ENCODE data around the gene TRMT6. TPM values are rescaled to one million over a fixed set of nuclear protein-coding genes. Genes with fewer than 3 reads are reported as not detected.

Gene TRMT6
- total RNA-seq, 1 experiment from 2014 or later = 18.9 TPM

DNA sequence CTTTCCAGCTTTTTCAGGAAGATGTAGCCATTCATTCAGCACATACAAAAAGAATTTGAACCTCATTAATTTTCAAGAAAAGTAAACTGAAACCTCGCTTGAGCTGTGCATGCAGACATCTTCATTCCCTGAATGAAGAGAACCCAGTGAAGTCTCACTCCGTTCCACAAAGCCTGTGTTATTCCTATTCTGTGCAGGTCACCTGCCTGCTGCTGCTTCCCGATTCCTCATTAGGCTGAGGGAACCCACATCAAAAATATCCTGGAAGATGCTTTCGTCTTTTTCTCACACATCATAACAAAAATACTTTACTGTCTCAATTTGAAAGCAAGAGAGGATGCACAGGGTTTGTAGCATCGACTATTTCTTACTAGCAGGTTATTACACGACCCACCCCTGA lies 40.1 kb downstream of the TRMT6 start:
- Histone ChIP-seq H3K27me3 (replicated peaks) (peaks cover 16% of the 10 kb centered on the region), H3K27ac (no peak overlapping the region), H3K9me3 (replicated peaks) (no peaks in the 10 kb centered on the region), H3K36me3 (no peaks in the 10 kb centered on the region), H3K4me1 (replicated peaks) (peaks cover 3% of the 10 kb centered on the region), H3K4me3 (no peak overlapping the region)
- DNase-seq (ENCODE audit: low read depth in 1 of 2, low spot score in 2 of 2) = no peak

GRCh38 chr20:5908981-5909380 lies 41.4 kb downstream of the TRMT6 start:
- Histone ChIP-seq H3K27me3 (replicated peaks) (peaks cover 16% of the 10 kb centered on the region), H3K36me3 (no peaks in the 10 kb centered on the region), H3K4me1 (replicated peaks) (peaks cover 3% of the 10 kb centered on the region), H3K4me3 (no peak overlapping the region), H3K27ac (no peak overlapping the region), H3K9me3 (replicated peaks) (no peaks in the 10 kb centered on the region)
- no peak for DNase-seq (ENCODE audit: low read depth in 1 of 2, low spot score in 2 of 2)

- no peaks in the 10 kb centered on the region for H3K36me3 ChIP-seq
- no peak overlapping the region for H3K27ac ChIP-seq
- no peak overlapping the region for H3K4me3 ChIP-seq
- H3K27me3 ChIP-seq (replicated peaks) = peaks cover 9% of the 10 kb centered on the region; the same call in 1 of the 2 replicates
- H3K9me3 ChIP-seq (replicated peaks) = 0 out of 2 replicates have a peak, but pooled peaks cover 2% of the 10 kb centered on the region
- no peak for DNase-seq (ENCODE audit: low read depth in 1 of 2, low spot score in 2 of 2)
- no peaks in the 10 kb centered on the region for H3K4me1 ChIP-seq (replicated peaks)
Observed at GRCh38 chr20:5900908-5901307, 49.4 kb downstream of the TRMT6 start.

DNA sequence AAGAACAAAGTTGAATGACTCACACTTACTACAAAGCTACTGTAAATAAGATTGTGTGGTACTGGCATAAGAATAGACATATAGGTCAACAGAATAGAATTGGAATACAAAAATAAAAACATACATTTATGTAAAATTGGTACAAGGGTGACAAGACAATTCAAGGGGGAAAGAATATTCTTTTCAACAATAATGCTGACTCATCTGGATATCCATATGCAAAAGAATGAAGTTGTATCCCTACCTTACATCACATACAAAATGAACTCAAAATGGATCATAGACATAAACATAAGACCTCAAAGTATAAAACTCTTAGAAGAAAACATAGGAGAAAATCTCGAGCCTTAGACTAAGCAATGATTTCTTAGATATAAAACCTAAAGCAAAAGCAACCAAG lies 50.9 kb downstream of the TRMT6 start:
- no peak for DNase-seq (ENCODE audit: low read depth in 1 of 2, low spot score in 2 of 2)
- H3K27ac ChIP-seq = no peak overlapping the region
- peaks cover 9% of the 10 kb centered on the region; the same call in 1 of the 2 replicates for H3K27me3 ChIP-seq (replicated peaks)
- H3K4me3 ChIP-seq = no peak overlapping the region
- H3K9me3 ChIP-seq (replicated peaks) = 0 out of 2 replicates have a peak, but pooled peaks cover 2% of the 10 kb centered on the region
- H3K4me1 ChIP-seq (replicated peaks) = no peaks in the 10 kb centered on the region
- H3K36me3 ChIP-seq = no peaks in the 10 kb centered on the region

DNA sequence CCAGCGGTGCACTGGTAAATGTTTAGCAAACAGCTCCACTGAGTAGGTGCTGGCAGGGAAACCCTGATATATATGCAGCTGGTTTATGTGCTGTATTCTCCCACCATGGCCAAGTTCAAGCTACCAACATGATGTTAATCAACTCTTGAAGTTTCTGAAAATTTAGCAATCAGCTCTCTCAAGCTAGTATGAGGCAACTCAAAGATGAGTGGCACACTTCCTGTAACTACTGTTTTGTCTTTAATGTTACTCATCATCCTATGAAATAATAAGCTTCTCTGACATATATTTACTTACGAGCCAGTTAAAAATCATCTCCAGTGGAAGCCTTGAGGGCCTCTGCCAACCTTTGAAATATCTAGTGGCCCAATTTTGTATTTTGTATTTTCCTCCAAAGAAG lies 54.7 kb downstream of the TRMT6 start:
- no peaks in the 10 kb centered on the region for H3K9me3 ChIP-seq (replicated peaks)
- H3K27me3 ChIP-seq (replicated peaks) = peaks cover 10% of the 10 kb centered on the region
- no peaks in the 10 kb centered on the region for H3K36me3 ChIP-seq
- H3K27ac ChIP-seq = no peak overlapping the region
- DNase-seq (ENCODE audit: low read depth in 1 of 2, low spot score in 2 of 2) = no peak
- no peaks in the 10 kb centered on the region for H3K4me1 ChIP-seq (replicated peaks)
- H3K4me3 ChIP-seq = no peak overlapping the region

GRCh38 chr20:5893621-5894020 lies 56.7 kb downstream of the TRMT6 start:
- no peak overlapping the region for H3K27ac ChIP-seq
- H3K4me3 ChIP-seq = no peak overlapping the region
- peaks cover 9% of the 10 kb centered on the region for H3K27me3 ChIP-seq (replicated peaks)
- H3K4me1 ChIP-seq (replicated peaks) = no peaks in the 10 kb centered on the region
- no peak for DNase-seq (ENCODE audit: low read depth in 1 of 2, low spot score in 2 of 2)
- H3K9me3 ChIP-seq (replicated peaks) = no peaks in the 10 kb centered on the region
- no peaks in the 10 kb centered on the region for H3K36me3 ChIP-seq

DNA sequence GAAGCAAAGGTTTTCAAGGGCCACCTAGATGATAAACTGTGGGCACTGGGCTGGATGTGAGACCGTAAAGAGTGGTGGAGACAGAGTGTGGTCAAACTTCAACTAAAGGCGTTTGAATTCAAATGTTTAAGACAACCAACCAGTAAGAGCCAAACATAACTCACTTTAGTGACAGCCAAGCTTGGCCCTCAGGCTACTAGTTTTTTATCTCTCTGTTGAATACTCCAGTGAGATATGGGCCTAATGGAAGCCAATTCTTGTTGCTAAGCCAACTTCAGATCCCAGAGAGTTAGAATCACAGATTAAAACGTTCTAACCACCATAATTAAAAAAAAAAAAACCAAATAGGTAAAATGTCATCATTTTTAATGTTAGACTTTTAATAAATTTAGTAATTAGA lies 57.3 kb downstream of the TRMT6 start:
- Histone ChIP-seq H3K36me3 (no peaks in the 10 kb centered on the region), H3K4me3 (no peak overlapping the region), H3K4me1 (replicated peaks) (no peaks in the 10 kb centered on the region), H3K9me3 (replicated peaks) (no peaks in the 10 kb centered on the region), H3K27me3 (replicated peaks) (peaks cover 12% of the 10 kb centered on the region), H3K27ac (no peak overlapping the region)
- no peak for DNase-seq (ENCODE audit: low read depth in 1 of 2, low spot score in 2 of 2)

DNA sequence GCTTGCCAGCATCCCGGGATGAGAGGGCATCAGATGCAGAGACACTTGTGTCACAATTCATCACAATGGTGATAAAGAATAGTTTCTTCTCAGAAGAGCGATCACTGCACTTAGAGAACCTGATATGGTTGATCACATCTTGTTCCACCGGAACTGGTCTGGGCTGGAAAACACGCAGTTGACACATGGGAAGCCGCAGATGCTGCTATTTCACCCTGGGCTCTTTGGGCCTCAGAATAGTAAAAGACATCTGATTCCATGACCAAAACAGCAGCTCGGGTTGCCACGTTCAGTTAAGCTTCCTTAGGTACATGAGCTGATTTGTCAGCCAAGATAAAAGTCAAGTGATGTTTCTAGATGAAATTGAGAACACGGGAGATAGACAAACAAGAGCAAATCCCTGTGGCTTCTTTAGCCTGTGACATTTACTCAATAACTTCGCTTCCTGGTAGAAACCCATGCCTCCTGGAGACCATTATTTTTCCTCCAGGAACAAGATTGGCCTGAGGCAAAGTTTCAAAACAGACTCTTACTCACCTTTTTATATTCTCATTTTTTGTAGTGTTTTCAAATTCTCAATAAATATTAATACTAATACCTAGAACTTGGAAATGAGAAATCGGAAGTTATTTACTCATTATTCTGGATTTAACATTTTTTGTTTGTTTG lies 59.4 kb downstream of the TRMT6 start:
- Histone ChIP-seq H3K36me3 (no peaks in the 10 kb centered on the region), H3K4me3 (no peak overlapping the region), H3K27ac (no peak overlapping the region), H3K4me1 (replicated peaks) (no peaks in the 10 kb centered on the region), H3K27me3 (replicated peaks) (peaks cover 20% of the 10 kb centered on the region), H3K9me3 (replicated peaks) (no peaks in the 10 kb centered on the region)
- no peak for DNase-seq (ENCODE audit: low read depth in 1 of 2, low spot score in 2 of 2)

DNA sequence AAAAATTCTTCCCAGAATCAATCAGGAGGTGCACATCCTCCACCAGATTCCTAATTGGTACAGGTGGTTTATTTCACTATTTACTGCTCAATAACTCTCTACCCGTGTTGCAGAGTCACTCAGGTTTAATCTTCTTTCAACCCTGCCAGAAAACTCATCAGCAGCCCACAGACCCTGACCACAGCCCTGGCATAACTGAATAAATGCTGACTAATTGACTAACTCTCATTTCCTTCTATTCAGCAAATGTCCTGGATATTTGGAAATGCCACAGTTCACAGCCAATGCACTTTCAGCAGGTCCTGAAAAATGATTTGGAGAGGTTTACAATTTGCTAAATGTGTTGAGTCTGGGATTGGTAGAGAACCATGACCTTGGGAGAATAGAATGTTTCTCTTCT lies 62.3 kb downstream of the TRMT6 start:
- Histone ChIP-seq H3K27ac (no peak overlapping the region), H3K4me1 (replicated peaks) (no peaks in the 10 kb centered on the region), H3K4me3 (no peak overlapping the region), H3K9me3 (replicated peaks) (no peaks in the 10 kb centered on the region; the same call in 1 of the 2 replicates), H3K27me3 (replicated peaks) (peaks cover 16% of the 10 kb centered on the region), H3K36me3 (no peaks in the 10 kb centered on the region)
- no peak for DNase-seq (ENCODE audit: low read depth in 1 of 2, low spot score in 2 of 2)

- Histone ChIP-seq H3K4me1 (replicated peaks) (no peaks in the 10 kb centered on the region; the same call in 1 of the 2 replicates), H3K36me3 (no peaks in the 10 kb centered on the region), H3K27ac (no peak overlapping the region), H3K27me3 (replicated peaks) (peaks cover 21% of the 10 kb centered on the region), H3K9me3 (replicated peaks) (no peaks in the 10 kb centered on the region; the same call in 1 of the 2 replicates), H3K4me3 (no peak overlapping the region)
- no peak for DNase-seq (ENCODE audit: low read depth in 1 of 2, low spot score in 2 of 2)
Observed at GRCh38 chr20:5887386-5887785, 62.9 kb downstream of the TRMT6 start.

Other genes starting within 250 kb of the TRMT6 start
- gene SHLD1, start 200.1 kb downstream of the TRMT6 start, total RNA-seq (2014; rRNA removed; shearing (Covaris generic)) = 1.6 and 2.6 TPM in 2 replicates
- not detected in 2 replicates for gene CHGB, start 39.0 kb downstream of the TRMT6 start, total RNA-seq (2014; rRNA removed; shearing (Covaris generic))
- gene MCM8, start 119 bp upstream of the TRMT6 start, total RNA-seq (2014; rRNA removed; shearing (Covaris generic)) = 38.3 and 38.9 TPM in 2 replicates
- gene CRLS1, start 55.6 kb upstream of the TRMT6 start, total RNA-seq (2014; rRNA removed; shearing (Covaris generic)) = 43.3 and 60.1 TPM in 2 replicates
- not detected in 2 replicates for gene LRRN4, start 103.5 kb upstream of the TRMT6 start, total RNA-seq (2014; rRNA removed; shearing (Covaris generic))
- 0.13 TPM in 1 of 2 replicates, not detected in the other for gene FERMT1, start 172.5 kb upstream of the TRMT6 start, total RNA-seq (2014; rRNA removed; shearing (Covaris generic))